Body of pancreas (tissue), 4 donors: Measurements from ENCODE around the gene GMDS.

Experiments used
- POLR2A ChIP-seq, 3 donors: fragments of 450-650 bp; IDR thresholded peaks; one replicate each; pipeline ENCODE4 v1.6.1; 2016; ENCODE audit warnings: antibody characterized with exemption in 3 of 3, mild to moderate bottlenecking in 2 of 3
- TF ChIP-seq, protein P1 (sequence below), 7 experiments: fragments of 450-650 bp in 4 of 7; fragments of 200-600 bp in 3 of 7; sonication (generic) in 3 of 7; IDR thresholded peaks; one replicate each; pipeline ENCODE4 v1.5.1; 2016 to 2019; ENCODE audit warnings: antibody characterized with exemption in 7 of 7

DNA sequence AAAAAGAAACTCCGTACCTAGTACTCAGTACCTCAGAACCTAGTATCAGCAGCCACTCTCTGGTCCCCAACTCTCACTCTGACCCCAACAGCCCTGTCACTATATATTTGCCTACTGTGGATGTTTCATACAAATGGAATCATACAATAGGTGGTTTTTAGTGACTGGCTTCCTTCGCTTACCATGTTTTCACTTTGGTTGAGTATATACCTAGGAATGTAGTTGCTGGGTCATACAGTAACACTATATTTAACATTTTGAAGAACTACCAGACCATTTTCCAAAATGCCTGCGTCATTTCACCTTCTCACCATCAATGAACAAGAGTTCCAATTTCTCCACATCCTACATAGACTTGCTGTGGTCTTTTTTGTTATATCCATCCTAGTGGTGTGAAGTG lies 283.2 kb downstream of the GMDS start:
- TF ChIP-seq, protein P1, sequence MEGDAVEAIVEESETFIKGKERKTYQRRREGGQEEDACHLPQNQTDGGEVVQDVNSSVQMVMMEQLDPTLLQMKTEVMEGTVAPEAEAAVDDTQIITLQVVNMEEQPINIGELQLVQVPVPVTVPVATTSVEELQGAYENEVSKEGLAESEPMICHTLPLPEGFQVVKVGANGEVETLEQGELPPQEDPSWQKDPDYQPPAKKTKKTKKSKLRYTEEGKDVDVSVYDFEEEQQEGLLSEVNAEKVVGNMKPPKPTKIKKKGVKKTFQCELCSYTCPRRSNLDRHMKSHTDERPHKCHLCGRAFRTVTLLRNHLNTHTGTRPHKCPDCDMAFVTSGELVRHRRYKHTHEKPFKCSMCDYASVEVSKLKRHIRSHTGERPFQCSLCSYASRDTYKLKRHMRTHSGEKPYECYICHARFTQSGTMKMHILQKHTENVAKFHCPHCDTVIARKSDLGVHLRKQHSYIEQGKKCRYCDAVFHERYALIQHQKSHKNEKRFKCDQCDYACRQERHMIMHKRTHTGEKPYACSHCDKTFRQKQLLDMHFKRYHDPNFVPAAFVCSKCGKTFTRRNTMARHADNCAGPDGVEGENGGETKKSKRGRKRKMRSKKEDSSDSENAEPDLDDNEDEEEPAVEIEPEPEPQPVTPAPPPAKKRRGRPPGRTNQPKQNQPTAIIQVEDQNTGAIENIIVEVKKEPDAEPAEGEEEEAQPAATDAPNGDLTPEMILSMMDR (IDR thresholded peaks at IDR 0.05), result no peak
- no peak for TF ChIP-seq POLR2A (IDR thresholded peaks at IDR 0.05)
